SK-N-SH (cell line): Measurements from ENCODE around the gene MACROD1. TPM values are rescaled to one million over a fixed set of nuclear protein-coding genes. Genes with fewer than 3 reads are reported as not detected.

Source experiments
- CTCF ChIA-PET: fragments of 300-600, 350-600 bp; formaldehyde crosslinking; extraction: SDS; loops from one replicate; lab custom pipeline; 2021; lab: Yijun Ruan, JAX
- POLR2A ChIA-PET: fragments of 350-600 bp; sonication (Branson Sonifier 250); formaldehyde crosslinking; extraction: SDS; loops from one replicate; lab custom pipeline; 2020; ENCODE audit warnings: antibody characterized with exemption, inconsistent platforms; lab: Yijun Ruan, JAX
- DNase-seq: peaks from one replicate; pipeline ENCODE4 v3.0.0; 2012
- H2AFZ ChIP-seq: fragments of 200-600 bp; sonication (generic); 2 replicates; pipeline ENCODE4 v1.8.1; 2016; ENCODE audit warnings: antibody characterized with exemption, mild to moderate bottlenecking, low read depth
- H3F3A ChIP-seq: fragments of 200-600 bp; sonication (generic); replicated peaks from 2 replicates; pipeline ENCODE3; 2016; ENCODE audit warnings: antibody characterized with exemption, mild to moderate bottlenecking; ENCODE audit not compliant: insufficient read depth
- H3K27ac ChIP-seq, 2 experiments: fragments of 200-500 bp in 1 of 2; fragments of 200-600 bp in 1 of 2; sonication (Bioruptor generic) in 1 of 2; sonication (generic), shearing (Covaris generic) in 1 of 2; 2 replicates each; pipeline versions ENCODE4 v1.5.1 to v1.6.1; 2014 to 2016; ENCODE audit warnings: low read depth in 2 of 2, inconsistent platforms in 1 of 2, low read length in 1 of 2, mild to moderate bottlenecking in 1 of 2, mixed read lengths in 1 of 2
- H3K27me3 ChIP-seq: fragments of 200-600 bp; sonication (generic), shearing (Covaris generic); 2 replicates; pipeline ENCODE4 v1.6.1; 2016; ENCODE audit warnings: mixed run types; ENCODE audit not compliant: insufficient read depth
- H3K36me3 ChIP-seq, 2 experiments: fragments of 200-500 bp in 1 of 2; fragments of 200-600 bp in 1 of 2; sonication (Bioruptor generic) in 1 of 2; sonication (generic) in 1 of 2; replicated peaks in 1 of 2; 2 replicates each; pipeline versions ENCODE3 to v1.5.1; 2014 to 2016; ENCODE audit warnings: low read length in 1 of 2, mild to moderate bottlenecking in 1 of 2; ENCODE audit not compliant: insufficient read depth in 2 of 2, control insufficient read depth in 1 of 2
- H3K4me1 ChIP-seq, 2 experiments: fragments of 200-500 bp in 1 of 2; fragments of 200-600 bp in 1 of 2; sonication (Bioruptor generic) in 1 of 2; sonication (generic), shearing (Covaris generic) in 1 of 2; 2 replicates each; pipeline versions ENCODE4 v1.5.1 to v1.6.1; 2014 to 2016; ENCODE audit warnings: low read depth in 1 of 2, low read length in 1 of 2, mixed run types in 1 of 2; ENCODE audit not compliant: insufficient read depth in 2 of 2, control insufficient read depth in 1 of 2
- H3K4me2 ChIP-seq: fragments of 200-600 bp; sonication (generic), shearing (Covaris generic); 2 replicates; pipeline ENCODE4 v1.6.1; 2017; ENCODE audit warnings: mixed run types
- H3K4me3 ChIP-seq, 2 experiments: fragments of 200-500 bp in 1 of 2; fragments of 200-600 bp in 1 of 2; sonication (Bioruptor generic) in 1 of 2; sonication (generic), shearing (Covaris generic) in 1 of 2; 2 replicates each; pipeline versions ENCODE4 v1.5.1 to v1.8.1; 2014 to 2016; ENCODE audit warnings: low read depth in 2 of 2, inconsistent platforms in 1 of 2, low read length in 1 of 2, mild to moderate bottlenecking in 1 of 2, mixed read lengths in 1 of 2, moderate library complexity in 1 of 2
- H3K79me2 ChIP-seq: fragments of 200-600 bp; sonication (generic); 2 replicates; pipeline ENCODE4 v1.8.1; 2017; ENCODE audit warnings: mild to moderate bottlenecking; ENCODE audit not compliant: insufficient read depth
- H3K9ac ChIP-seq: fragments of 200-600 bp; sonication (generic); 2 replicates; pipeline ENCODE4 v1.6.1; 2017; ENCODE audit warnings: mixed run types
- H3K9me2 ChIP-seq: fragments of 200-600 bp; sonication (generic); 2 replicates; pipeline ENCODE4 v1.6.1; 2017; ENCODE audit warnings: mixed run types
- H3K9me3 ChIP-seq: fragments of 200-600 bp; sonication (generic); 2 replicates; pipeline ENCODE4 v1.6.1; 2017; ENCODE audit warnings: mixed run types, mild to moderate bottlenecking, moderate library complexity
- H4K20me1 ChIP-seq: fragments of 200-600 bp; sonication (generic); 2 replicates; pipeline ENCODE4 v1.6.1; 2017; ENCODE audit warnings: mild to moderate bottlenecking, mixed run types; ENCODE audit not compliant: insufficient read depth
- CHD2 ChIP-seq: fragments of 150-350 bp; IDR thresholded peaks from 2 replicates; pipeline ENCODE4 v1.6.1; 2018; ENCODE audit warnings: low read length; ENCODE audit not compliant: partially characterized antibody
- ELF1 ChIP-seq: IDR thresholded peaks from 2 replicates; pipeline ENCODE4 v1.4.0; 2012
- EP300 ChIP-seq, 2 experiments: IDR thresholded peaks; 2 replicates each; pipeline versions ENCODE4 v1.4.0 to v1.6.1; 2012; ENCODE audit warnings: borderline replicate concordance in 1 of 2, low read depth in 1 of 2, low read length in 1 of 2
- EZH2phosphoT487 ChIP-seq: fragments of 200-600 bp; sonication (generic); IDR thresholded peaks from 2 replicates; pipeline ENCODE4 v1.6.1; 2017; ENCODE audit warnings: low read depth, mixed run types, mild to moderate bottlenecking, antibody characterized with exemption, moderate library complexity, borderline replicate concordance
- FOSL2 ChIP-seq: IDR thresholded peaks from 2 replicates; pipeline ENCODE4 v1.4.0; 2012; ENCODE audit warnings: low read depth, mild to moderate bottlenecking, moderate library complexity, borderline replicate concordance
- GATA2 ChIP-seq: sonication (generic); formaldehyde crosslinking; IDR thresholded peaks from 2 replicates; pipeline ENCODE4 v1.5.0; 2020; ENCODE audit warnings: mild to moderate bottlenecking, missing genetic modification reagents
- JUND ChIP-seq: IDR thresholded peaks from 2 replicates; pipeline ENCODE4 v1.4.0; 2012
- MEF2A ChIP-seq: IDR thresholded peaks from 2 replicates; pipeline ENCODE4 v1.4.0; 2012; ENCODE audit warnings: low read depth, borderline replicate concordance
- MXI1 ChIP-seq: IDR thresholded peaks from 2 replicates; pipeline ENCODE4 v1.6.1; 2012; ENCODE audit warnings: mild to moderate bottlenecking, low read depth, low read length, improper control_type of control experiment
- NFIC ChIP-seq: IDR thresholded peaks from 2 replicates; pipeline ENCODE4 v1.4.0; 2012; ENCODE audit warnings: borderline replicate concordance
- NRF1 ChIP-seq: IDR thresholded peaks from 2 replicates; pipeline ENCODE4 v1.6.1; 2012; ENCODE audit warnings: low read depth, mild to moderate bottlenecking, low read length
- POLR2AphosphoS5 ChIP-seq: IDR thresholded peaks from 2 replicates; pipeline ENCODE4 v1.6.1; 2012; ENCODE audit warnings: low read depth, low read length
- RAD21 ChIP-seq: IDR thresholded peaks from 2 replicates; pipeline ENCODE4 v1.6.1; 2012; ENCODE audit warnings: mild to moderate bottlenecking, low read length
- RXRA ChIP-seq: IDR thresholded peaks from 2 replicates; pipeline ENCODE4 v1.4.0; 2012; ENCODE audit warnings: low read depth, mild to moderate bottlenecking, borderline replicate concordance
- SIN3A ChIP-seq: IDR thresholded peaks from 2 replicates; pipeline ENCODE4 v1.6.1; 2012; ENCODE audit warnings: low read depth, mild to moderate bottlenecking, low read length, moderate library complexity, borderline replicate concordance
- WGBS: methylation state at CpG from one replicate; pipeline ENCODE4 v1.1.6; 2017; ENCODE audit warnings: low lambda C conversion rate; 5-methylcytosine and 5-hydroxymethylcytosine counted together
- polyA plus RNA-seq, 3 experiments: library from polyadenylated mRNA; depleted of rRNA; stranded (reverse); fragments of >200 nt; gene quantifications; 2 replicates each; pipeline ENCODE4 v1.2.3, GENCODE V29; 2012
- TF ChIP-seq, protein P1 (sequence below): fragments of 200-600 bp; sonication (generic); IDR thresholded peaks from 2 replicates; pipeline ENCODE4 v1.6.1; 2017; ENCODE audit warnings: antibody characterized with exemption, mild to moderate bottlenecking, moderate library complexity
- TF ChIP-seq, protein P2 (sequence below): fragments of 150-350 bp; IDR thresholded peaks from 2 replicates; pipeline ENCODE4 v1.6.1; 2016; ENCODE audit warnings: mild to moderate bottlenecking, low read depth, low read length
- TF ChIP-seq, protein P3 (sequence below): IDR thresholded peaks from 2 replicates; pipeline ENCODE4; 2012
- TF ChIP-seq, protein P4 (sequence below): IDR thresholded peaks from 2 replicates; pipeline ENCODE4 v1.4.0; 2012; ENCODE audit warnings: low read depth

Gene MACROD1
- polyA plus RNA-seq, 1 of the 3 experiments (the other 2 are of a cell fraction) = 49.1 TPM

DNA sequence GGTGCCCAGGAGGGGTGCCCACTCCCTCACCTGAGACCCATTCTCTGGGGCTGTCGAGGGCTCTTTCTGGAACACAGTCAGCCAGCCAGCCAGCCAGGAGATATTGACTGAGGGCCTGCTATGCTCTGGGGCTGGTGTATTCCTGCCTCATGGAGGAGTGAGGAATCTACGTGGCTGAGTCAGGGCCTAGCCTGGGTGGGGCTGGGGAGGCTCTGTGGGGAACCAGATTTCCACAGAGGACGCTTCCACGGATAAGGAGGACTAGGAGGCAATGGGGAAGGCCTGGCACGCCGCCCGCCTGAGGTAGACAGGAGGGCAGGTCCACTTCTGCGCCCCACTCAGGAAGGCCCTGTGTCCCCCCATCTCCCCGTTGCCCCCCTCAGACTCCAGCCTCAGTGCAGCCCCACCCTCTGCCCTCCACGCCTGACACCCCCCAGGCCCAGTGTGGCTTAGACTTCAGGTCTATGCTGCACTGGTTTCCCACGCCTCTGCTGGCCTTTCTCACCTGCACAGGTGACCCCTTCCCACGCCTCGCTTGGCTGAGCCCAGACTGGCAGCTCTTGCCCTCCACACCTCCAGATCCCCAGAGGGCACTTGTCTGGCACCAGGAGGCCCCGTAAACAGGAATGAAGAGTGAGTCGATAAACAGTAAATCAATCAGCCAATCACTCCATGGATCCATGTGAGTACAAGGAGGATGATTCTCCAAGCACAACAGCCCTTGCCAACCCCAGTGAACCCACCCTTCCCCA, 37.5 kb downstream of the MACROD1 start:
- H4K20me1 ChIP-seq = no peaks in the 10 kb centered on the region
- H2AFZ ChIP-seq = no peak overlapping the region
- H3K9me2 ChIP-seq = no peaks in the 10 kb centered on the region
- no peaks in the 10 kb centered on the region for H3K9me3 ChIP-seq
- peaks cover 0 to 50% of the 10 kb centered on the region in 2 experiments; a peak in 2 of 4 replicates for H3K4me1 ChIP-seq
- DNase-seq = no peak
- POLR2A ChIA-PET = no interaction called here
- TF ChIP-seq RXRA (no peak), POLR2AphosphoS5 (no peak), FOSL2 (no peak), SIN3A (no peak), EZH2phosphoT487 (no peak), ELF1 (no peak), EP300 (IDR thresholded peaks at IDR 0.05; ENCODE audit: borderline replicate concordance in 1 of 2, low read depth in 1 of 2, low read length in 1 of 2) (no peak), NRF1 (no peak), RAD21 (no peak), NFIC (no peak), CHD2 (no peak), JUND (no peak), GATA2 (CRISPR knock-in tag) (no peak), MEF2A (no peak), MXI1 (no peak)
- TF ChIP-seq, protein P1, sequence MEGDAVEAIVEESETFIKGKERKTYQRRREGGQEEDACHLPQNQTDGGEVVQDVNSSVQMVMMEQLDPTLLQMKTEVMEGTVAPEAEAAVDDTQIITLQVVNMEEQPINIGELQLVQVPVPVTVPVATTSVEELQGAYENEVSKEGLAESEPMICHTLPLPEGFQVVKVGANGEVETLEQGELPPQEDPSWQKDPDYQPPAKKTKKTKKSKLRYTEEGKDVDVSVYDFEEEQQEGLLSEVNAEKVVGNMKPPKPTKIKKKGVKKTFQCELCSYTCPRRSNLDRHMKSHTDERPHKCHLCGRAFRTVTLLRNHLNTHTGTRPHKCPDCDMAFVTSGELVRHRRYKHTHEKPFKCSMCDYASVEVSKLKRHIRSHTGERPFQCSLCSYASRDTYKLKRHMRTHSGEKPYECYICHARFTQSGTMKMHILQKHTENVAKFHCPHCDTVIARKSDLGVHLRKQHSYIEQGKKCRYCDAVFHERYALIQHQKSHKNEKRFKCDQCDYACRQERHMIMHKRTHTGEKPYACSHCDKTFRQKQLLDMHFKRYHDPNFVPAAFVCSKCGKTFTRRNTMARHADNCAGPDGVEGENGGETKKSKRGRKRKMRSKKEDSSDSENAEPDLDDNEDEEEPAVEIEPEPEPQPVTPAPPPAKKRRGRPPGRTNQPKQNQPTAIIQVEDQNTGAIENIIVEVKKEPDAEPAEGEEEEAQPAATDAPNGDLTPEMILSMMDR = no peak
- TF ChIP-seq, protein P2, sequence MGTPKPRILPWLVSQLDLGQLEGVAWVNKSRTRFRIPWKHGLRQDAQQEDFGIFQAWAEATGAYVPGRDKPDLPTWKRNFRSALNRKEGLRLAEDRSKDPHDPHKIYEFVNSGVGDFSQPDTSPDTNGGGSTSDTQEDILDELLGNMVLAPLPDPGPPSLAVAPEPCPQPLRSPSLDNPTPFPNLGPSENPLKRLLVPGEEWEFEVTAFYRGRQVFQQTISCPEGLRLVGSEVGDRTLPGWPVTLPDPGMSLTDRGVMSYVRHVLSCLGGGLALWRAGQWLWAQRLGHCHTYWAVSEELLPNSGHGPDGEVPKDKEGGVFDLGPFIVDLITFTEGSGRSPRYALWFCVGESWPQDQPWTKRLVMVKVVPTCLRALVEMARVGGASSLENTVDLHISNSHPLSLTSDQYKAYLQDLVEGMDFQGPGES = no peak
- TF ChIP-seq, protein P3, sequence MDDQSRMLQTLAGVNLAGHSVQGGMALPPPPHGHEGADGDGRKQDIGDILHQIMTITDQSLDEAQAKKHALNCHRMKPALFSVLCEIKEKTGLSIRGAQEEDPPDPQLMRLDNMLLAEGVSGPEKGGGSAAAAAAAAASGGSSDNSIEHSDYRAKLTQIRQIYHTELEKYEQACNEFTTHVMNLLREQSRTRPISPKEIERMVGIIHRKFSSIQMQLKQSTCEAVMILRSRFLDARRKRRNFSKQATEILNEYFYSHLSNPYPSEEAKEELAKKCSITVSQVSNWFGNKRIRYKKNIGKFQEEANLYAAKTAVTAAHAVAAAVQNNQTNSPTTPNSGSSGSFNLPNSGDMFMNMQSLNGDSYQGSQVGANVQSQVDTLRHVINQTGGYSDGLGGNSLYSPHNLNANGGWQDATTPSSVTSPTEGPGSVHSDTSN = no peak
- TF ChIP-seq, protein P4, sequence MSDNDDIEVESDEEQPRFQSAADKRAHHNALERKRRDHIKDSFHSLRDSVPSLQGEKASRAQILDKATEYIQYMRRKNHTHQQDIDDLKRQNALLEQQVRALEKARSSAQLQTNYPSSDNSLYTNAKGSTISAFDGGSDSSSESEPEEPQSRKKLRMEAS = no peak
- H3K4me3 ChIP-seq = no peak overlapping the region
- no peak overlapping the region for H3K9ac ChIP-seq
- 88% methylated on average over 11 of the region's 15 CpGs for WGBS
- no peaks in the 10 kb centered on the region for H3K36me3 ChIP-seq
- no peak overlapping the region; a peak in 1 of 4 replicates for H3K27ac ChIP-seq
- H3K27me3 ChIP-seq = no peaks in the 10 kb centered on the region
- no peak overlapping the region for H3K4me2 ChIP-seq
- CTCF ChIA-PET = no interaction called here
- peaks cover 2% of the 10 kb centered on the region for H3F3A ChIP-seq
- no peaks in the 10 kb centered on the region for H3K79me2 ChIP-seq
